CD14-positive monocyte (primary cell): ENCODE results near the gene TFPT. TPM values are rescaled to one million over a fixed set of nuclear protein-coding genes. Genes with fewer than 3 reads are reported as not detected.
A peak's percentile ranks its signal among the peaks of the same experiment; 100 is the strongest.

Source experiments
- DNase-seq, 3 donors: peaks; one replicate each; pipeline ENCODE4 v3.0.0-alpha.2; 2011 to 2022
- H2AFZ ChIP-seq: 2 replicates; pipeline ENCODE4 v1.6.0; 2012; ENCODE audit warnings: mild to moderate bottlenecking, low read depth, low read length, inconsistent platforms; ENCODE audit not compliant: insufficient read depth, poor library complexity, severe bottlenecking
- H3K27ac ChIP-seq, 2 donors: 1 replicate in 1 of 2; 2 replicates in 1 of 2; pipeline ENCODE4 v1.5.1; 2012 to 2013; ENCODE audit warnings: low read length in 2 of 2, control low read depth in 1 of 2, inconsistent platforms in 1 of 2, low read depth in 1 of 2, mild to moderate bottlenecking in 1 of 2
- H3K27me3 ChIP-seq, 2 donors: one replicate each; pipeline versions ENCODE4 v1.6.0 to v1.6.1; 2011 to 2013; ENCODE audit warnings: low read length in 2 of 2; ENCODE audit not compliant: control insufficient read depth in 2 of 2, insufficient read depth in 2 of 2
- H3K36me3 ChIP-seq, 2 donors: replicated peaks in 1 of 2; 1 replicate in 1 of 2; 2 replicates in 1 of 2; pipeline versions ENCODE4 v1.5.1 to v1.6.1; 2012 to 2013; ENCODE audit warnings: low read length in 2 of 2, control low read depth in 1 of 2, inconsistent platforms in 1 of 2, mild to moderate bottlenecking in 1 of 2; ENCODE audit not compliant: insufficient read depth in 2 of 2, control insufficient read depth in 1 of 2
- H3K4me1 ChIP-seq, 2 donors: 1 replicate in 1 of 2; 2 replicates in 1 of 2; pipeline versions ENCODE4 v1.5.1 to v1.6.1; 2012 to 2013; ENCODE audit warnings: low read length in 2 of 2, control low read depth in 1 of 2, inconsistent platforms in 1 of 2, mild to moderate bottlenecking in 1 of 2, moderate library complexity in 1 of 2; ENCODE audit not compliant: insufficient read depth in 2 of 2, control insufficient read depth in 1 of 2
- H3K4me2 ChIP-seq: replicated peaks from 2 replicates; pipeline ENCODE3; 2012; ENCODE audit warnings: low read length, moderate library complexity, mild to moderate bottlenecking; ENCODE audit not compliant: poor library complexity, severe bottlenecking; ENCODE audit errors: extremely low read depth
- H3K4me3 ChIP-seq, 3 experiments: fragments of 200-600 bp in 1 of 3; sonication (generic) in 1 of 3; replicated peaks in 1 of 3; 1 replicate in 2 of 3; 2 replicates in 1 of 3; pipeline ENCODE4 v1.5.1; 2011 to 2013; ENCODE audit warnings: low read length in 3 of 3, mild to moderate bottlenecking in 3 of 3, control low read depth in 2 of 3, low read depth in 2 of 3, inconsistent platforms in 1 of 3, moderate library complexity in 1 of 3
- H3K79me2 ChIP-seq: 2 replicates; pipeline ENCODE4 v1.6.0; 2012; ENCODE audit warnings: mild to moderate bottlenecking, control low read depth, inconsistent platforms, low read length, moderate library complexity; ENCODE audit not compliant: insufficient read depth
- H3K9ac ChIP-seq: 2 replicates; pipeline ENCODE4 v1.6.0; 2017; ENCODE audit warnings: low read length, mild to moderate bottlenecking; ENCODE audit not compliant: insufficient read depth, poor library complexity, severe bottlenecking
- H3K9me3 ChIP-seq, 2 donors: replicated peaks in 1 of 2; 1 replicate in 1 of 2; 2 replicates in 1 of 2; pipeline versions ENCODE4 v1.5.1 to v1.6.1; 2012 to 2013; ENCODE audit warnings: low read length in 2 of 2, control low read depth in 1 of 2; ENCODE audit not compliant: control insufficient read depth in 1 of 2, insufficient read depth in 1 of 2
- H4K20me1 ChIP-seq: 2 replicates; pipeline ENCODE4 v1.6.0; 2012; ENCODE audit warnings: mild to moderate bottlenecking, low read length, control low read depth, moderate library complexity; ENCODE audit not compliant: insufficient read depth
- H3K27ac Mint-ChIP-seq, 7 donors: one replicate each; pipeline ENCODE4 v1.8.0; 2020; ENCODE audit warnings: mild to moderate bottlenecking in 7 of 7, mixed read lengths in 7 of 7, moderate library complexity in 6 of 7, inconsistent platforms in 2 of 7
- H3K27me3 Mint-ChIP-seq, 3 donors: one replicate each; pipeline ENCODE4 v1.8.0; 2021 to 2022; ENCODE audit warnings: low read depth in 3 of 3, mild to moderate bottlenecking in 3 of 3, mixed read lengths in 3 of 3, moderate library complexity in 3 of 3, inconsistent platforms in 1 of 3
- H3K36me3 Mint-ChIP-seq, 2 donors: one replicate each; pipeline ENCODE4 v1.8.0; 2020; ENCODE audit warnings: mixed read lengths in 2 of 2, inconsistent platforms in 1 of 2, mild to moderate bottlenecking in 1 of 2
- H3K4me1 Mint-ChIP-seq: one replicate; pipeline ENCODE4 v1.8.0; 2020; ENCODE audit warnings: mild to moderate bottlenecking, mixed read lengths
- H3K4me3 Mint-ChIP-seq, 2 donors: one replicate each; pipeline ENCODE4 v1.8.0; 2020; ENCODE audit warnings: mild to moderate bottlenecking in 2 of 2, mixed read lengths in 2 of 2, moderate library complexity in 1 of 2
- H3K9me3 Mint-ChIP-seq, 7 donors: one replicate each; pipeline ENCODE4 v1.8.0; 2020 to 2022; ENCODE audit warnings: mixed read lengths in 7 of 7, mild to moderate bottlenecking in 6 of 7, moderate library complexity in 6 of 7, inconsistent platforms in 2 of 7
- WGBS: methylation state at CpG from one replicate; pipeline ENCODE4 v1.1.5; 2013; ENCODE audit warnings: missing lambda C conversion rate; ENCODE audit not compliant: insufficient coverage; 5-methylcytosine and 5-hydroxymethylcytosine counted together
- intact Hi-C, 2 donors: fragments of 100-400 bp; cut with micrococcal nuclease; formaldehyde crosslinking; loops; one replicate each; pipeline versions ENCODE4 v1.15.0 to v1.15.1; 2023
- polyA plus RNA-seq, 3 donors: library from polyadenylated mRNA; depleted of rRNA in 1 of 3; unstranded in 2 of 3; stranded (reverse) in 1 of 3; fragments of 300-500 nt in 2 of 3; fragments of >200 nt in 1 of 3; fragmentation: Illumina TruSeq in 2 of 3; gene quantifications; 1 replicate in 2 of 3; 2 replicates in 1 of 3; pipeline ENCODE4 v1.2.3, GENCODE V29; 2012 to 2021
- TF ChIP-seq, protein P1 (sequence below): fragments of 200-600 bp; IDR thresholded peaks from one replicate; pipeline ENCODE4 v1.8.0; 2022; ENCODE audit warnings: antibody characterized with exemption, mild to moderate bottlenecking

TFPT gene
- polyA plus RNA-seq, 3 donors = 7.0 to 11.5 (median 9.5) TPM

DNA sequence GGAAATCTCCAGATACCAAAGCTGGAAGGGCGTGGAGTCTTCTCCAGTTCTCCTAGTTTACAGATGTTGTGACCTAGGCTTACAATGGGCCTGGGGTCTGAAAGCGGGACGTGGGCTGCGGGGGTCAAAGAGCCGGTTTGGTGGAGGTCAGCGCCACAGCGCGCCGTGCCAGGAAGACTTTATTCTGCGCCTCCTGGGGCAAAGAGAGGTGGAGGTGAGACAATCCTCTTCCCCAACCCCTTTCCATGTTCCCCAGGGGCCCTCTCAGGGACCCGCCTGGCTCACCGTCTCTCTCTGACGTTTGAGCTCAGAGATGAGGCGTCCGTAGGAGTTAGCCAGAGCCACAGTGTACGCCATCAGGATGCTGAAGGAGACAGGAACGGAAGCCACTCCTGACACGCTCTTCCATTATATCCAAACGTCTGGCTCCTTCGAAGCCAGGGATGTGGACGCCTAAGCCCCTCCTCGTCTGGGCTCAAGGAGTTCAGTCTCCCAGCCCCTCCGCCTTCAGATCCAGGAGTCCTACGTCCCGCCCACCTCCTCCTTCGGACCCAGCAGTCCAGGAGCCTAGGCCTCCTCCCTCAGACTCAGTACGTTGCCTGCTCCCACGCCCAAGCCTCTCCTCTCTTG, 44.8 kb upstream of the TFPT start:
- H3K36me3 Mint-ChIP-seq = peaks cover 22 to 29% of the 10 kb centered on the region in 2 donors
- H3K4me3 Mint-ChIP-seq = peak overlapping the region; percentile 88 to 91
- H3K9ac ChIP-seq = peak overlapping the region; percentile 62
- H3K4me1 Mint-ChIP-seq = peaks cover 64% of the 10 kb centered on the region
- H3K27me3 Mint-ChIP-seq = peaks cover 0 to 17% (median 14%) of the 10 kb centered on the region in 3 donors
- peaks cover 27 to 29% of the 10 kb centered on the region in 2 donors for H3K36me3 ChIP-seq
- peaks cover 60 to 69% of the 10 kb centered on the region in 2 donors for H3K4me1 ChIP-seq
- peak overlapping the region; percentile 92 to 99 (median 96) for H3K27ac Mint-ChIP-seq
- peak overlapping the region; percentile 84 for H2AFZ ChIP-seq
- peak overlapping the region; percentile 78 to 87 for H3K27ac ChIP-seq
- H3K4me2 ChIP-seq = peak overlapping the region; percentile 95
- no peak for DNase-seq
- TF ChIP-seq, protein P1, sequence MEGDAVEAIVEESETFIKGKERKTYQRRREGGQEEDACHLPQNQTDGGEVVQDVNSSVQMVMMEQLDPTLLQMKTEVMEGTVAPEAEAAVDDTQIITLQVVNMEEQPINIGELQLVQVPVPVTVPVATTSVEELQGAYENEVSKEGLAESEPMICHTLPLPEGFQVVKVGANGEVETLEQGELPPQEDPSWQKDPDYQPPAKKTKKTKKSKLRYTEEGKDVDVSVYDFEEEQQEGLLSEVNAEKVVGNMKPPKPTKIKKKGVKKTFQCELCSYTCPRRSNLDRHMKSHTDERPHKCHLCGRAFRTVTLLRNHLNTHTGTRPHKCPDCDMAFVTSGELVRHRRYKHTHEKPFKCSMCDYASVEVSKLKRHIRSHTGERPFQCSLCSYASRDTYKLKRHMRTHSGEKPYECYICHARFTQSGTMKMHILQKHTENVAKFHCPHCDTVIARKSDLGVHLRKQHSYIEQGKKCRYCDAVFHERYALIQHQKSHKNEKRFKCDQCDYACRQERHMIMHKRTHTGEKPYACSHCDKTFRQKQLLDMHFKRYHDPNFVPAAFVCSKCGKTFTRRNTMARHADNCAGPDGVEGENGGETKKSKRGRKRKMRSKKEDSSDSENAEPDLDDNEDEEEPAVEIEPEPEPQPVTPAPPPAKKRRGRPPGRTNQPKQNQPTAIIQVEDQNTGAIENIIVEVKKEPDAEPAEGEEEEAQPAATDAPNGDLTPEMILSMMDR = no peak
- peaks cover 40% of the 10 kb centered on the region for H4K20me1 ChIP-seq
- peaks cover 48% of the 10 kb centered on the region for H3K79me2 ChIP-seq
- peak overlapping the region; percentile 37 to 94 (median 39) for H3K4me3 ChIP-seq
- H3K27me3 ChIP-seq = peaks cover 0 to 8% of the 10 kb centered on the region in 2 donors
- 9% methylated on average over 15 of the region's 28 CpGs for WGBS
- peaks cover 0 to 6% (median 0%) of the 10 kb centered on the region in 7 donors for H3K9me3 Mint-ChIP-seq
- no peaks in the 10 kb centered on the region for H3K9me3 ChIP-seq
- intact Hi-C loops = no loop called here

DNA sequence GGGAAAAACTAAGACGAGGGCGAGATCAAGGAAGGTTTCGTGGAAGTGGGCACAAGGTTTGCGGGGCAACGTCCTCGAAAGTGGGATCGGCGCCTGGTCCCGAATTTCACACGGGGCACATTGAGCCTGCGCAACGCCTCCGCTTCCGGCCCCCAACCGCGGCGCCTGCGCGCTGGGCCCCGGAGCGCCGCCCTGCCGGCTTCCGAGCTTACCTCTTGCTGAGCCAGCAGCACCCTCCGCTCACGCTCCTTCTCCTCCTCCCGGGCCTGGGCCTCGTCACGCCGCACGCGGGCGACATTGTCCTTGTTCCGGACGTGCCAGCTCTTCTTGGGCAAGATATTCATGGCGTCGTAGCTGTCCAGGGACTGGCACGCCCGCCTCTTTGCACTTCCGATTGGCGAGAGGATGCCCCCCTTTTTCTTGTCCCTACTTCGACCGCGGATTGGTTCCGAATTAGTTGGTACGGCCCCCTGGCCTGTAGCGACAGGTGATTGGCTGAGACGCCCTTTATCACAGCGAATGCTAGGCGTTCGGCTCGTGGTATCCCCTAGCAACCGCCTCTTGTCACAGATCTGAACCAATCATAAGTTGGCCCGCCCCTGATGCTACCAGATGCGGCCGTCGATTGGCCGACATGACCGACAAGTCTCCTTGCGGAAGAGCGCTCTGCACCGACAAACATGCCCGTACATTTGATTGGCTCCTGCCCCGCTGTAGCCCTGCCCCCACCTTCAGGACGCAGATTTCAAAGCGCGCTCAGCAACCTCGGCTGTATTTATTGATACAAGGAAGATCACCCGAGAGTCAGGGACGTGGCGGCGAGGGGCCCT, 44.1 kb upstream of the TFPT start, which contains the start of gene LENG1:
Gene LENG1, minus strand, starts transcription at position 370 of the 830 bp plus-strand sequence. Its CDS starts 26 bp downstream, at position 344.
- WGBS = 0% methylated on average over 72 of the region's 72 CpGs

More for the DNA sequence above, 44.1 kb upstream of the TFPT start, which contains the start of gene LENG1:
- Mint-ChIP-seq H3K36me3 (peaks cover 28 to 36% of the 10 kb centered on the region in 2 donors), H3K27me3 (peaks cover 0 to 15% (median 7%) of the 10 kb centered on the region in 3 donors), H3K4me3 (peak within 1 kb of the TSS; percentile 88 to 95), H3K9me3 (peaks cover 0 to 2% (median 0%) of the 10 kb centered on the region in 7 donors), H3K27ac (peak within 1 kb of the TSS; percentile 96 to 99 (median 98)), H3K4me1 (peaks cover 60% of the 10 kb centered on the region)
- Histone ChIP-seq H3K36me3 (peaks cover 34 to 36% of the 10 kb centered on the region in 2 donors), H3K9me3 (no peaks in the 10 kb centered on the region), H3K9ac (peak within 1 kb of the TSS; percentile 73), H3K4me1 (peaks cover 54 to 62% of the 10 kb centered on the region in 2 donors), H3K4me2 (peak within 1 kb of the TSS; percentile 97), H3K4me3 (peak within 1 kb of the TSS; percentile 69 to 94 (median 72)), H2AFZ (peak within 1 kb of the TSS; percentile 84), H3K79me2 (peaks cover 48% of the 10 kb centered on the region), H3K27ac (peak within 1 kb of the TSS; percentile 78 to 93), H4K20me1 (peaks cover 47% of the 10 kb centered on the region), H3K27me3 (peaks cover 0 to 3% of the 10 kb centered on the region in 2 donors)
- TF ChIP-seq, protein P1 = peak; percentile 19
- peak; percentile 100 for DNase-seq
- intact Hi-C loops = loop anchor here (1.0 to 2.0 kb wide), 3 partner anchors 22 to 31 kb away; partner anchors contain the start of genes CNOT3 (in 2 of the 2) and TSEN34 (in 1 of the 2)
